ENCODE results near the gene MILR1.
A peak's percentile ranks its signal among the peaks of the same experiment; 100 is the strongest.

MILR1 gene

GRCh38 chr17:64484380-64484779, 35.5 kb downstream of the MILR1 start:
- ChIA-PET POLR2A (interaction anchor here (1.0 to 1.1 kb wide), 2 partner anchors 21 to 23 kb away, joined by 3 to 5 read pairs; partner anchors contain the start of gene CEP95), CTCF (interaction anchor here (0.7 to 1.0 kb wide), 2 partner anchors 12 to 65 kb away, joined by 3 to 4 read pairs; partner anchors contain the start of gene POLG2)
- TF ChIP-seq ZNF350 (tag by site-specific recombination; IDR thresholded peaks at IDR 0.05): no peak
- Histone ChIP-seq H3K36me3 (ENCODE audit: control insufficient read depth in 2 of 2, insufficient read depth in 1 of 2, low read length in 2 of 2) (peaks cover 67 to 85% of the 10 kb centered on the region in 2 experiments), H3K27ac (ENCODE audit: extremely low read depth, low read depth, low read length) (no peak overlapping the region), H3K4me1 (ENCODE audit: control insufficient read depth, insufficient read depth, low read length) (no peaks in the 10 kb centered on the region), H3K4me3 (ENCODE audit: low read depth, low read length) (no peak overlapping the region), H3K9me3 (ENCODE audit: control insufficient read depth, insufficient read depth, low read depth, low read length) (no peaks in the 10 kb centered on the region)

DNA sequence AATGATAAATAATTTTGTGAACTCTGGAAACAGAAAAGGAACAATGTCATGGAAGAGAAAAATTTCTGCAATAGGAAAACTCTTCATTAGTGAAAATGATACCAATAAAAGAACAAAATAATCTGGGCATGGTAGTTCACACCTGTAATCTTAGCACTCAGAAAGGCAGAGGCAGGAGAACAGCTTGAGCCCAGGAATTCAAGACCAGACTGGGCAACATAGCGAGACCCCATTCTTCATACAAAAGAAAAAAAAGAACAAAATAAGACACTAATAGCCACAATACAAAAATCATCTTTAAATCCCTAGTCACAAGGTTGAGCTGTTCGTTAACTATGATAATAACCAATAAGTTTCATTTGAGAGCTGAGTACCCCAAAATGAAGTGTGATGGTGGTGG, 39.4 kb downstream of the MILR1 start:
- no peak overlapping the region for H3K4me3 ChIP-seq (ENCODE audit: low read depth, low read length)
- ChIA-PET POLR2A (no interaction called here), CTCF (interaction anchor here (0.9 kb wide), 1 partner anchor 68 kb away, joined by 3 read pairs; no protein-coding TSS in a partner anchor)
- no peaks in the 10 kb centered on the region for H3K4me1 ChIP-seq (ENCODE audit: control insufficient read depth, insufficient read depth, low read length)
- H3K9me3 ChIP-seq (ENCODE audit: control insufficient read depth, insufficient read depth, low read depth, low read length): no peaks in the 10 kb centered on the region
- TF ChIP-seq ZBTB21 (tag by site-specific recombination; IDR thresholded peaks at IDR 0.05): no peak
- TF ChIP-seq IKZF3 (tag by site-specific recombination; IDR thresholded peaks at IDR 0.05): no peak
- peak; percentile 74 for TF ChIP-seq ZNF121 (tag by site-specific recombination; IDR thresholded peaks at IDR 0.05)
- H3K36me3 ChIP-seq (ENCODE audit: control insufficient read depth in 2 of 2, insufficient read depth in 1 of 2, low read length in 2 of 2): peaks cover 73 to 92% of the 10 kb centered on the region in 2 experiments
- H3K27ac ChIP-seq (ENCODE audit: extremely low read depth, low read depth, low read length): no peak overlapping the region

- peak; percentile 28 for TF ChIP-seq ZNF654 (tag by site-specific recombination; IDR thresholded peaks at IDR 0.05; ENCODE audit: low read depth)
- peak; percentile 43; the same call in 1 of the 2 replicates for TF ChIP-seq ZNF664 (tag by site-specific recombination; IDR thresholded peaks at IDR 0.05)
- no peak for TF ChIP-seq ZBTB17 (tag by site-specific recombination; IDR thresholded peaks at IDR 0.05)
- H3K4me1 ChIP-seq (ENCODE audit: control insufficient read depth, insufficient read depth, low read length): no peaks in the 10 kb centered on the region
- no peaks in the 10 kb centered on the region for H3K9me3 ChIP-seq (ENCODE audit: control insufficient read depth, insufficient read depth, low read depth, low read length)
- no peak overlapping the region for H3K27ac ChIP-seq (ENCODE audit: extremely low read depth, low read depth, low read length)
- peaks cover 64 to 70% of the 10 kb centered on the region in 2 experiments for H3K36me3 ChIP-seq (ENCODE audit: control insufficient read depth in 2 of 2, insufficient read depth in 1 of 2, low read length in 2 of 2)
- ChIA-PET CTCF (interaction anchor here (0.6 to 4.8 kb wide), 13 partner anchors 11 to 1932 kb away, joined by 3 to 75 read pairs (median 3); no protein-coding TSS in a partner anchor), POLR2A (interaction anchor here (2.3 kb wide), 1 partner anchor 14 kb away, joined by 11 read pairs; no protein-coding TSS in a partner anchor)
- no peak overlapping the region for H3K4me3 ChIP-seq (ENCODE audit: low read depth, low read length)
Observed at GRCh38 chr17:64491034-64491860, 42.3 kb downstream of the MILR1 start.

- no peak for TF ChIP-seq ZNF350 (tag by site-specific recombination; IDR thresholded peaks at IDR 0.05)
- no peak for TF ChIP-seq ZNF335 (tag by site-specific recombination; conservative IDR thresholded peaks at IDR 0.05)
- TF ChIP-seq ZNF530 (tag by site-specific recombination; IDR thresholded peaks at IDR 0.05; ENCODE audit: low read depth): no peak
- TF ChIP-seq, protein P1, sequence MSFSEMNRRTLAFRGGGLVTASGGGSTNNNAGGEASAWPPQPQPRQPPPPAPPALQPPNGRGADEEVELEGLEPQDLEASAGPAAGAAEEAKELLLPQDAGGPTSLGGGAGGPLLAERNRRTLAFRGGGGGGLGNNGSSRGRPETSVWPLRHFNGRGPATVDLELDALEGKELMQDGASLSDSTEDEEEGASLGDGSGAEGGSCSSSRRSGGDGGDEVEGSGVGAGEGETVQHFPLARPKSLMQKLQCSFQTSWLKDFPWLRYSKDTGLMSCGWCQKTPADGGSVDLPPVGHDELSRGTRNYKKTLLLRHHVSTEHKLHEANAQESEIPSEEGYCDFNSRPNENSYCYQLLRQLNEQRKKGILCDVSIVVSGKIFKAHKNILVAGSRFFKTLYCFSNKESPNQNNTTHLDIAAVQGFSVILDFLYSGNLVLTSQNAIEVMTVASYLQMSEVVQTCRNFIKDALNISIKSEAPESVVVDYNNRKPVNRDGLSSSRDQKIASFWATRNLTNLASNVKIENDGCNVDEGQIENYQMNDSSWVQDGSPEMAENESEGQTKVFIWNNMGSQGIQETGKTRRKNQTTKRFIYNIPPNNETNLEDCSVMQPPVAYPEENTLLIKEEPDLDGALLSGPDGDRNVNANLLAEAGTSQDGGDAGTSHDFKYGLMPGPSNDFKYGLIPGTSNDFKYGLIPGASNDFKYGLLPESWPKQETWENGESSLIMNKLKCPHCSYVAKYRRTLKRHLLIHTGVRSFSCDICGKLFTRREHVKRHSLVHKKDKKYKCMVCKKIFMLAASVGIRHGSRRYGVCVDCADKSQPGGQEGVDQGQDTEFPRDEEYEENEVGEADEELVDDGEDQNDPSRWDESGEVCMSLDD (tag by site-specific recombination; IDR thresholded peaks at IDR 0.05): no peak
- no peak for TF ChIP-seq ZNF416 (tag by site-specific recombination; IDR thresholded peaks at IDR 0.05)
- TF ChIP-seq ZNF239 (tag by site-specific recombination; IDR thresholded peaks at IDR 0.05): no peak
- Histone ChIP-seq H3K4me3 (ENCODE audit: low read depth, low read length) (no peak overlapping the region), H3K27ac (ENCODE audit: extremely low read depth, low read depth, low read length) (no peak overlapping the region), H3K4me1 (ENCODE audit: control insufficient read depth, insufficient read depth, low read length) (no peaks in the 10 kb centered on the region), H3K9me3 (ENCODE audit: control insufficient read depth, insufficient read depth, low read depth, low read length) (no peaks in the 10 kb centered on the region), H3K36me3 (ENCODE audit: control insufficient read depth in 2 of 2, insufficient read depth in 1 of 2, low read length in 2 of 2) (peaks cover 57 to 66% of the 10 kb centered on the region in 2 experiments)
- CTCF ChIA-PET: interaction anchor here (0.6 to 4.8 kb wide), 8 partner anchors 13 to 103 kb away, joined by 3 to 75 read pairs (median 4); no protein-coding TSS in a partner anchor
- POLR2A ChIA-PET: interaction anchor here (0.9 to 2.3 kb wide), 2 partner anchors 13 to 35 kb away, joined by 3 to 11 read pairs; no protein-coding TSS in a partner anchor
Observed at GRCh38 chr17:64491994-64492393, 43.1 kb downstream of the MILR1 start.
